OCI-M2 (cell line): Measurements from ENCODE around the gene CLCN7.
"Not testable (repeated sequence)": the region's sequence is repeated elsewhere in the genome, so short reads cannot be mapped to it uniquely, and the experiment has no call there.

Source experiments
- DNase-seq: peaks from one replicate; lab custom pipeline; 2025; ENCODE audit not compliant: unreplicated experiment; lab: John Stamatoyannopoulos, UW

CLCN7 gene

GRCh38 chr16:1487395-1488053 is 12.7 kb upstream of the CLCN7 start:
- no peak for DNase-seq

- no peak for DNase-seq
Observed at GRCh38 chr16:1486551-1487390, 11.9 kb upstream of the CLCN7 start.

- DNase-seq: no peak
Observed at GRCh38 chr16:1485847-1486496, 11.1 kb upstream of the CLCN7 start.

- no peak for DNase-seq
Observed at GRCh38 chr16:1481906-1482835, 7.3 kb upstream of the CLCN7 start.

GRCh38 chr16:1478937-1479336 is 4.1 kb upstream of the CLCN7 start:
- not testable (repeated sequence) for DNase-seq

- DNase-seq: no peak
Observed at GRCh38 chr16:1477033-1477432, 2.2 kb upstream of the CLCN7 start.

- no peak for DNase-seq
Observed at GRCh38 chr16:1475552-1476114, 805 bp upstream of the CLCN7 start.

GRCh38 chr16:1474082-1474795 is 589 bp downstream of the CLCN7 start:
- no peak for DNase-seq

GRCh38 chr16:1472974-1473373 is 1.9 kb downstream of the CLCN7 start:
- no peak for DNase-seq

GRCh38 chr16:1471569-1472194 is 3.1 kb downstream of the CLCN7 start:
- DNase-seq: no peak

GRCh38 chr16:1470481-1471251 is 4.2 kb downstream of the CLCN7 start:
- no peak for DNase-seq

GRCh38 chr16:1469693-1470201 is 5.1 kb downstream of the CLCN7 start:
- no peak for DNase-seq

- DNase-seq: not testable (repeated sequence)
Observed at GRCh38 chr16:1469141-1469540, 5.7 kb downstream of the CLCN7 start.

GRCh38 chr16:1468426-1468810 is 6.4 kb downstream of the CLCN7 start:
- no peak for DNase-seq

- DNase-seq: no peak
Observed at GRCh38 chr16:1466968-1467521, 7.8 kb downstream of the CLCN7 start.

- no peak for DNase-seq
Observed at GRCh38 chr16:1466054-1466453, 8.8 kb downstream of the CLCN7 start.

GRCh38 chr16:1465567-1465915 is 9.3 kb downstream of the CLCN7 start:
- DNase-seq: no peak

GRCh38 chr16:1464894-1465566 is 9.8 kb downstream of the CLCN7 start:
- DNase-seq: no peak
